Loucy (cell line): ENCODE data around the gene CA11.

Experiments used
- EZH2phosphoT487 ChIP-seq: fragments of 200-600 bp; IDR thresholded peaks from 2 replicates; pipeline ENCODE4 v1.6.1; 2018; ENCODE audit warnings: antibody characterized with exemption, mild to moderate bottlenecking, moderate library complexity, borderline replicate concordance
- TF ChIP-seq, protein P1 (sequence below): fragments of 200-600 bp; sonication (generic); conservative IDR thresholded peaks from 2 replicates; pipeline ENCODE4 v1.5.1; 2014; ENCODE audit warnings: mild to moderate bottlenecking, antibody characterized with exemption, low read length

DNA sequence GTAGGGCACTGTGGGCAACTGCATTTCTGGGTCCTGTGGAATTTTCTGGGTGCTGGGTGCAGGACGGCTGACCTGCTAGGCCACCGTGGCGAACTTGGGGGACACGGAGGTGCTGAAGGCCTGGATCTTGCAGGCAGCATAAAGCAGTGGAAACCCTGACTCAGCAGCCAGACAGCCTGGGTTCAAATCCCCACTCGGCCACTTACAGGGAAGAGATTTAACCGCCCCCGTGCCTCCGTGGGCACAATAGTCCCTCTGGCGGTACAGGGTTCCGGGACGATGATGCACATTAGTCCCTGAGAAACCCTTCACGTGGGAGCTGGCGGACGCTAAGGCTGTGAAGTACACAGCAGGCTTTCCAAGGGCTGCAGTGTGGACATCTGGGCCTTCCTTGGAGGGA lies 34.1 kb downstream of the CA11 start:
- TF ChIP-seq, protein P1, sequence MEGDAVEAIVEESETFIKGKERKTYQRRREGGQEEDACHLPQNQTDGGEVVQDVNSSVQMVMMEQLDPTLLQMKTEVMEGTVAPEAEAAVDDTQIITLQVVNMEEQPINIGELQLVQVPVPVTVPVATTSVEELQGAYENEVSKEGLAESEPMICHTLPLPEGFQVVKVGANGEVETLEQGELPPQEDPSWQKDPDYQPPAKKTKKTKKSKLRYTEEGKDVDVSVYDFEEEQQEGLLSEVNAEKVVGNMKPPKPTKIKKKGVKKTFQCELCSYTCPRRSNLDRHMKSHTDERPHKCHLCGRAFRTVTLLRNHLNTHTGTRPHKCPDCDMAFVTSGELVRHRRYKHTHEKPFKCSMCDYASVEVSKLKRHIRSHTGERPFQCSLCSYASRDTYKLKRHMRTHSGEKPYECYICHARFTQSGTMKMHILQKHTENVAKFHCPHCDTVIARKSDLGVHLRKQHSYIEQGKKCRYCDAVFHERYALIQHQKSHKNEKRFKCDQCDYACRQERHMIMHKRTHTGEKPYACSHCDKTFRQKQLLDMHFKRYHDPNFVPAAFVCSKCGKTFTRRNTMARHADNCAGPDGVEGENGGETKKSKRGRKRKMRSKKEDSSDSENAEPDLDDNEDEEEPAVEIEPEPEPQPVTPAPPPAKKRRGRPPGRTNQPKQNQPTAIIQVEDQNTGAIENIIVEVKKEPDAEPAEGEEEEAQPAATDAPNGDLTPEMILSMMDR = no peak
- no peak for TF ChIP-seq EZH2phosphoT487
